Thoracic aorta (tissue), 2 donors: ENCODE results near the gene KRTAP5-3. TPM values are rescaled to one million over a fixed set of nuclear protein-coding genes. Genes with fewer than 3 reads are reported as not detected.
"Not testable (repeated sequence)": the region's sequence is repeated elsewhere in the genome, so short reads cannot be mapped to it uniquely, and the experiment has no call there.

ENCODE experiments used
- ATAC-seq: fragments of 150-250 bp; one replicate; pipeline ENCODE4 v1.8.0; 2017; ENCODE audit warnings: low read depth; ENCODE audit not compliant: insufficient number of reproducible peaks, low FRiP score
- DNase-seq: peaks from one replicate; pipeline ENCODE4 v3.0.0-alpha.2; 2020; ENCODE audit warnings: low spot score
- H3K27ac ChIP-seq, 2 donors: fragments of 200-600 bp; sonication (generic); 1 replicate in 1 of 2; 2 replicates in 1 of 2; pipeline ENCODE4 v1.5.1; 2016; ENCODE audit warnings: mild to moderate bottlenecking in 2 of 2, moderate library complexity in 2 of 2
- H3K27me3 ChIP-seq: fragments of 200-600 bp; sonication (generic); replicated peaks from 2 replicates; pipeline ENCODE4 v1.6.0; 2016; ENCODE audit warnings: mild to moderate bottlenecking; ENCODE audit not compliant: insufficient read depth
- H3K36me3 ChIP-seq: fragments of 200-600 bp; sonication (generic); one replicate; pipeline ENCODE4 v1.5.1; 2016
- H3K4me1 ChIP-seq, 2 donors: fragments of 200-600 bp; sonication (generic); 1 replicate in 1 of 2; 2 replicates in 1 of 2; pipeline versions ENCODE4 v1.5.1 to v1.6.0; 2016; ENCODE audit warnings: low read depth in 2 of 2, mild to moderate bottlenecking in 1 of 2; ENCODE audit not compliant: control insufficient read depth in 1 of 2
- H3K4me3 ChIP-seq: fragments of 200-600 bp; sonication (generic); 2 replicates; pipeline ENCODE4 v1.5.1; 2016; ENCODE audit warnings: mild to moderate bottlenecking
- H3K9me3 ChIP-seq: fragments of 200-600 bp; sonication (generic); 2 replicates; pipeline ENCODE4 v1.5.1; 2016
- total RNA-seq, 2 donors: library from RNA; depleted of rRNA; stranded (reverse); fragments of >200 nt; gene quantifications; one replicate each; pipeline versions ENCODE4 v1.1.0 to v1.2.3, GENCODE V29; 2016
- TF ChIP-seq, protein P1 (sequence below): fragments of 200-600 bp; sonication (generic); IDR thresholded peaks from one replicate; pipeline ENCODE4 v1.5.1; 2019; ENCODE audit warnings: antibody characterized with exemption

Gene KRTAP5-3
- total RNA-seq, 2 donors from 2014 or later: not detected

DNA sequence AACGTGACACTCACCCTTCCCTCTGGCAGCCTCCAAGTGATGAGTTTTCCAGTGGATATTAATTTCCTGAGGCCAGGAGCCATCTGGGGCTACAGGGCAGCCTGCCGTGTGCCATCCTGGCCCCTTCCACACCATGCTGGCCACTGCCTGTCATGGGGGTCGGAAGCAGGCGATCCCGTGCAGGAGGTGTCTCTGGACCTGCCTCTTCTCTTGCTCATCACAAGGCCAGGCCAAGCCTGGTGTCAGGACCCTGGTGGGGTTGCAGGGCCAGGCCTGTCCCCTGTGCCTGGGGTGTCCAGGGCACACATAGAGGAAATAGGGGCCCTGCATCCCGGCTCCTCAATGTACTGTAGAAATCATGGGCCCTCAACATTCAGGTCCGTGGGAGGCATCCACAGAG, 3.6 kb downstream of the KRTAP5-3 start:
- DNase-seq (no peak), ATAC-seq (no peak)
- Histone ChIP-seq H3K27me3 (no peaks in the 10 kb centered on the region), H3K27ac (no peak overlapping the region), H3K36me3 (no peaks in the 10 kb centered on the region), H3K4me3 (no peak overlapping the region), H3K9me3 (no peaks in the 10 kb centered on the region), H3K4me1 (no peaks in the 10 kb centered on the region)
- TF ChIP-seq, protein P1, sequence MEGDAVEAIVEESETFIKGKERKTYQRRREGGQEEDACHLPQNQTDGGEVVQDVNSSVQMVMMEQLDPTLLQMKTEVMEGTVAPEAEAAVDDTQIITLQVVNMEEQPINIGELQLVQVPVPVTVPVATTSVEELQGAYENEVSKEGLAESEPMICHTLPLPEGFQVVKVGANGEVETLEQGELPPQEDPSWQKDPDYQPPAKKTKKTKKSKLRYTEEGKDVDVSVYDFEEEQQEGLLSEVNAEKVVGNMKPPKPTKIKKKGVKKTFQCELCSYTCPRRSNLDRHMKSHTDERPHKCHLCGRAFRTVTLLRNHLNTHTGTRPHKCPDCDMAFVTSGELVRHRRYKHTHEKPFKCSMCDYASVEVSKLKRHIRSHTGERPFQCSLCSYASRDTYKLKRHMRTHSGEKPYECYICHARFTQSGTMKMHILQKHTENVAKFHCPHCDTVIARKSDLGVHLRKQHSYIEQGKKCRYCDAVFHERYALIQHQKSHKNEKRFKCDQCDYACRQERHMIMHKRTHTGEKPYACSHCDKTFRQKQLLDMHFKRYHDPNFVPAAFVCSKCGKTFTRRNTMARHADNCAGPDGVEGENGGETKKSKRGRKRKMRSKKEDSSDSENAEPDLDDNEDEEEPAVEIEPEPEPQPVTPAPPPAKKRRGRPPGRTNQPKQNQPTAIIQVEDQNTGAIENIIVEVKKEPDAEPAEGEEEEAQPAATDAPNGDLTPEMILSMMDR: no peak

DNA sequence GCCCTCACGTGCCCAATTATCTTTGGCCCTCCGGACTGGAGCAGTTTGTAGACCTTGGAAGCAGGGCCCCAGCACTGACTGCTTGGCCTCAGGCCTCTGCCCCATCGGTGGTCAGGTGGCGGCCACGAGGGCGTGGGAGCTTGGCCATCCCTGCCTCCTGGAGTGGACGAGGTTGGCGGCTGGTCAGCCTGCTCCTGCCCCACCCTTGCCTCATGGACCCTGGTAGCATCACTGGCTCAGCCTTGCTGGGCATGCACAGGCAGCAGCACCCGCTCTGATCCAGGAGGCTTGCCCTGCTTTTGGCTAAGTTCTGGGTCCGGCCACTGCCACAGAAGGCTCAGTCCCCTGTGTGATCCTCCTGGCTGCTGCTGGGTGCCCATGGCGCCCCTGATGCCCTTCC, 4.1 kb downstream of the KRTAP5-3 start:
- Histone ChIP-seq H3K4me3 (no peak overlapping the region), H3K36me3 (no peaks in the 10 kb centered on the region), H3K27ac (no peak overlapping the region), H3K9me3 (no peaks in the 10 kb centered on the region), H3K27me3 (no peaks in the 10 kb centered on the region), H3K4me1 (no peaks in the 10 kb centered on the region)
- ATAC-seq (no peak), DNase-seq (no peak)
- TF ChIP-seq, protein P1: no peak

DNA sequence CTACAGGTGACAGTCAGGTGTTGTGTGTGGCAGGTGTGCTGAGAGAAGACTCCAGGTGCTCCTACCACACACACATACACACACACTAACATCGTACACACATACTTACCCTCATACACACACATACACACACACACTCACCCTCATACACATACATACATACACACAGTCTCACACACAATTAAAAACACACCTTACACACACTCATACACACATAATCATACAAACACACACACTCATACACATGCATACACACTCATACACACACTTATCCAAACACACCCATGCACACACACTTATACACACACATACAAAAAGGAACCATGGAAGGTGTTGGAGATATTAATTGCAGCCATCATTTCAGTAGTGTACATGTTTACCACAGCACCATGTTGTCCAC, 4.6 kb downstream of the KRTAP5-3 start:
- Histone ChIP-seq H3K36me3 (no peaks in the 10 kb centered on the region), H3K9me3 (no peaks in the 10 kb centered on the region), H3K4me3 (no peak overlapping the region), H3K27ac (no peak overlapping the region), H3K27me3 (no peaks in the 10 kb centered on the region), H3K4me1 (no peaks in the 10 kb centered on the region)
- ATAC-seq: no peak
- DNase-seq: no peak
- TF ChIP-seq, protein P1: no peak

DNA sequence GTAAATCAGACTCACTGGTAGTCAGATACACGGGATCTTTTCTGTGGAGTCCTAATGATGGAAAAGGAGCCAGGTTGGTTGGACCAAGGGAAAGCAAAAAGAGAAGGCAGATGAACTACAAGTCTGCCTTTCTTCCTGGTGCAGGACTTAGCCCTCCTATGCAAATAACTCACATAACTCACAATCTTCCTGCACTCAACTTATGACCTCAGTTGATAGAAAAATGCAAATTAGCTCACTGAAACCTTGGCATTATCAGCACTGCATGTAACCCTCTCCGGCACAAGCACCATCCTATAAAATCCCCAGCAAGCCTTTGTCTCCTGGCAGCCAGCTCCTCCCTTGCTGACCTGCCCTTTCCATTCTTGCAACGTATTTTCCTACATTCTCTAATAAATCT, 6.6 kb downstream of the KRTAP5-3 start:
- DNase-seq, H3K27ac ChIP-seq, H3K9me3 ChIP-seq, H3K4me3 ChIP-seq, H3K36me3 ChIP-seq, H3K4me1 ChIP-seq, ATAC-seq, H3K27me3 ChIP-seq: not testable (repeated sequence)

DNA sequence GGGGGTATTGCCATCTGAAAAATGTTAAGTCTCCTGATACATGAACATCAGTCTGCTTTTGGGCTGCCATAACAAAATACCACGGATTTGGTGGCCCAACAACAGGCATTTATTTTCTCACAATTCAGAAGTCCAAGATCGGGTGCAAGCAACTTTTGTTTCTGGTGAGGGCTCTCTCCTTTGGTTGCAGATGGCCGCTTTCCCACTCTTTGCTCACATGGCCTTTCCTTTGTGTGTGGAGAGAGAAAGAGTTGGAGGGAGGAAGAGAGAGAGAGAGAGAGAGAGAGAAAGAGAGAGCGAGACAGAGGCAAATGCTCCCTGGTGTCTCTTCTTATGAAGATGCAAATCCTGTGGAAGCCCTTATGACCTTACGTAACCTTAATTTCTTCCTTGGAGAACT, 7.6 kb downstream of the KRTAP5-3 start:
- no peak for DNase-seq
- TF ChIP-seq, protein P1: no peak
- H3K27me3 ChIP-seq: no peaks in the 10 kb centered on the region
- no peaks in the 10 kb centered on the region for H3K9me3 ChIP-seq
- ATAC-seq: no peak
- H3K4me1 ChIP-seq: no peaks in the 10 kb centered on the region
- no peaks in the 10 kb centered on the region for H3K36me3 ChIP-seq
- H3K4me3 ChIP-seq: no peak overlapping the region
- no peak overlapping the region for H3K27ac ChIP-seq

DNA sequence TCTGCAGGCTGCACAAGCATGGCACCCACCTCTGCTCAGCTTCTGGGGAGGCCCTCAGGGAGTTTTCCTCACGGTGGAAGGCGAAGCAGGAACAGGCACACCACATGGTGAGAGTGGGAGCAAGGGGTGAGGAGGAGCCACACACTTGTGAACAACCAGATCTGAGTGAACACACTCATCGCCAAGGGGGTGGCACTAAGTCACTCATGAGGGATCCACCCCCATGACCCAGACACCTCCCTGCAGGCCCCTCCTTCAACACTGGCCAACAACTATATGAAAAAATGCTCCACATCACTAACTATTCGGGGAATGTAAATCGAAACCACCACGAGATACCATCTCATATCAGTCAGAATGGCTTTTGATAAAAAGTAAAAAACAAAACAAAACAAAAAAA, 9.4 kb downstream of the KRTAP5-3 start:
- Histone ChIP-seq H3K4me1 (no peaks in the 10 kb centered on the region), H3K9me3 (no peaks in the 10 kb centered on the region), H3K4me3 (no peak overlapping the region), H3K27me3 (no peaks in the 10 kb centered on the region), H3K27ac (no peak overlapping the region), H3K36me3 (no peaks in the 10 kb centered on the region)
- ATAC-seq: no peak
- TF ChIP-seq, protein P1: no peak
- DNase-seq: no peak

DNA sequence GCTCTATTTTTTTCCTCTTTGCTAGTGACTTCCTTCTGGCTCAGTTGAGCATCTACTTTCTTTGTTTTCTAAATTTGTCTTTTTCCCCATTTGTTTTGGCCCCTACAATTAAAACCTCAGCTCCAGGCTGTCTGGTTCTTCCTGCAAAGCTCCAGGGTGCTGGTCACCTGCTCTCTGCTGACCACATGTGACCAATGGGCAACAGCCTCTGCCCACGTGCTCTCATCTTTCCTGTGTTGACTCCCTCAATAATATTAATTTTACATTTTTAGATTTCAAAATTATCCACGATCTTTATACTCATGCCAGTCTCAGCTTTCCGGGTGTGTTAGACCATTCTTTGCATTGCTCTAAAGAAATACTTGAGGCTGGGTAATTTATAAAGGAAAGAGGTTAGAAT, 9.9 kb downstream of the KRTAP5-3 start:
- not testable (repeated sequence) for H3K4me3 ChIP-seq, H3K27me3 ChIP-seq, H3K27ac ChIP-seq, H3K9me3 ChIP-seq, ATAC-seq, H3K4me1 ChIP-seq, DNase-seq, H3K36me3 ChIP-seq
